ENCODE measurements around the gene SLCO3A1.
"Not testable (repeated sequence)": the region's sequence is repeated elsewhere in the genome, so short reads cannot be mapped to it uniquely, and the experiment has no call there.

Gene SLCO3A1

GRCh38 chr15:92170897-92171296, 317.4 kb downstream of the SLCO3A1 start:
- no peak for DNase-seq

GRCh38 chr15:92178911-92179310, 325.4 kb downstream of the SLCO3A1 start:
- DNase-seq = no peak

- no peak for DNase-seq
Measured at GRCh38 chr15:92184142-92184541, 330.6 kb downstream of the SLCO3A1 start.

- DNase-seq = no peak
Measured at GRCh38 chr15:92184679-92185230, 331.2 kb downstream of the SLCO3A1 start.

- no peak for DNase-seq
Measured at GRCh38 chr15:92187975-92188374, 334.5 kb downstream of the SLCO3A1 start.

GRCh38 chr15:92189166-92189565, 335.7 kb downstream of the SLCO3A1 start:
- DNase-seq = no peak

- DNase-seq = no peak
Measured at GRCh38 chr15:92195241-92195640, 341.7 kb downstream of the SLCO3A1 start.

- DNase-seq = no peak
Measured at GRCh38 chr15:92196342-92196741, 342.8 kb downstream of the SLCO3A1 start.

GRCh38 chr15:92197746-92198145, 344.2 kb downstream of the SLCO3A1 start:
- no peak for DNase-seq

- DNase-seq = no peak
Measured at GRCh38 chr15:92200891-92201290, 347.4 kb downstream of the SLCO3A1 start.

GRCh38 chr15:92205255-92205739, 351.8 kb downstream of the SLCO3A1 start:
- DNase-seq = no peak

- DNase-seq = not testable (repeated sequence)
Measured at GRCh38 chr15:92207601-92208000, 354.1 kb downstream of the SLCO3A1 start.
